Thyroid gland (tissue), 4 donors: ENCODE measurements around the gene POLE4. TPM values are rescaled to one million over a fixed set of nuclear protein-coding genes. Genes with fewer than 3 reads are reported as not detected.

Experiments used
- DNase-seq, 2 donors: peaks; one replicate each; pipeline ENCODE4 v3.0.0-alpha.2; 2019
- H3K27ac ChIP-seq, 3 donors: fragments of 200-600 bp; sonication (generic); 1 replicate in 2 of 3; 2 replicates in 1 of 3; pipeline ENCODE4 v1.5.1; 2016 to 2019; ENCODE audit warnings: mild to moderate bottlenecking in 1 of 3, moderate library complexity in 1 of 3
- H3K27me3 ChIP-seq: fragments of 200-600 bp; sonication (generic); one replicate; pipeline ENCODE4 v1.5.1; 2019
- H3K36me3 ChIP-seq, 2 donors: fragments of 200-600 bp; sonication (generic); one replicate each; pipeline ENCODE4 v1.5.1; 2016 to 2019
- H3K4me1 ChIP-seq, 2 donors: fragments of 200-600 bp; sonication (generic); one replicate each; pipeline ENCODE4 v1.5.1; 2017 to 2019
- H3K4me3 ChIP-seq, 3 donors: fragments of 200-600 bp; sonication (generic); replicated peaks in 1 of 3; 1 replicate in 2 of 3; 2 replicates in 1 of 3; pipeline ENCODE4 v1.5.1; 2016; ENCODE audit warnings: mild to moderate bottlenecking in 1 of 3
- H3K9me3 ChIP-seq: fragments of 200-600 bp; sonication (generic); one replicate; pipeline ENCODE4 v1.5.1; 2017
- CTCF ChIP-seq, 6 experiments: fragments of 200-600 bp in 3 of 6; fragments of 450-650 bp in 3 of 6; sonication (generic) in 3 of 6; IDR thresholded peaks; one replicate each; pipeline ENCODE4 v1.5.1; 2016 to 2019; ENCODE audit warnings: antibody characterized with exemption in 6 of 6, mild to moderate bottlenecking in 2 of 6, inconsistent platforms in 1 of 6, moderate library complexity in 1 of 6
- POLR2A ChIP-seq, 2 donors: fragments of 450-650 bp; IDR thresholded peaks; one replicate each; pipeline ENCODE4 v1.6.1; 2017; ENCODE audit warnings: antibody characterized with exemption in 2 of 2, mild to moderate bottlenecking in 2 of 2, moderate library complexity in 1 of 2
- WGBS, 2 donors: methylation state at CpG; one replicate each; pipeline ENCODE4 v1.1.5; 2017; 5-methylcytosine and 5-hydroxymethylcytosine counted together
- intact Hi-C: fragments of 100-400 bp; cut with DNase I; formaldehyde crosslinking; loops from one replicate; pipeline ENCODE4 v1.15.1; 2023
- total RNA-seq, 4 donors: library from RNA; depleted of rRNA; stranded (reverse); fragments of >200 nt; gene quantifications; one replicate each; pipeline ENCODE4 v1.2.3, GENCODE V29; 2016

POLE4 gene
- total RNA-seq, 4 donors from 2014 or later: 18.1 to 37.6 (median 26.6) TPM

DNA sequence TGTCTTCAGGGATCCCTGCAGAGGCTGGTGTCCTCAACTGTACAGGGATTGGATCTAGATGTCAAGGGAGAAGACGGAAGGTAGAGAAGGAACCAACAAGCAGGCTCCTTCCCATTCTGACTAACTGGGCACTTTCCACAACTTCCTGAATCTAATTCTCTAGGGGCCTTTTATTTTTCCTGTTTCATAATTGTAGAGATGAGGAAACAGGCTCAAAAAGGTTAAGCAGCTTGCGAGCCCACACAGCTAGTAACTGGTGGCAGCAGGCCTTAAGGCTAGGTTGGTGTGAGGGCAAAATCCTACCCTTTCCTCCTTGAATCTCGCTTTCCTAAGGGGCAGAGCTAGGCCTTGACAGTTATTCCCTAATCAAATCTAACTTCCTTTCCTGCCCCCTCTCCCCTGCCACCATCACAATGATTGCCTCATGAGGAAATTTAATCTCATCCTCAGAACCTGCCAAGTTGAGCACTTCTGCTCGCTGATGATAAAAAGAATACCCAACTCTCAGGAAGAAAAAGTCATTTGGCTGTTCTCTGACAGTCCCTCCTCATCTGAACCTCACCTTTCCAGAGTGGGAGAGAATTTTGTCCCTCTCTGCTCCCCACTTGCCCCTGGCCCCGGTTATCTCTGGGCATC lies 35.7 kb upstream of the POLE4 start:
- no peaks in the 10 kb centered on the region for H3K27me3 ChIP-seq
- H3K27ac ChIP-seq: no peak overlapping the region
- no peaks in the 10 kb centered on the region for H3K36me3 ChIP-seq
- intact Hi-C loops: loop anchor here (5.0 kb wide), 1 partner anchor 485 kb away; no protein-coding TSS in a partner anchor
- TF ChIP-seq CTCF (IDR thresholded peaks at IDR 0.05) (no peak), POLR2A (IDR thresholded peaks at IDR 0.05) (no peak)
- H3K4me3 ChIP-seq: no peak overlapping the region
- WGBS, 2 donors: 80 to 85% methylated on average over 5 of the region's 5 CpGs
- no peaks in the 10 kb centered on the region for H3K9me3 ChIP-seq
- peaks cover 0 to 17% of the 10 kb centered on the region in 2 donors for H3K4me1 ChIP-seq
- DNase-seq: no peak

DNA sequence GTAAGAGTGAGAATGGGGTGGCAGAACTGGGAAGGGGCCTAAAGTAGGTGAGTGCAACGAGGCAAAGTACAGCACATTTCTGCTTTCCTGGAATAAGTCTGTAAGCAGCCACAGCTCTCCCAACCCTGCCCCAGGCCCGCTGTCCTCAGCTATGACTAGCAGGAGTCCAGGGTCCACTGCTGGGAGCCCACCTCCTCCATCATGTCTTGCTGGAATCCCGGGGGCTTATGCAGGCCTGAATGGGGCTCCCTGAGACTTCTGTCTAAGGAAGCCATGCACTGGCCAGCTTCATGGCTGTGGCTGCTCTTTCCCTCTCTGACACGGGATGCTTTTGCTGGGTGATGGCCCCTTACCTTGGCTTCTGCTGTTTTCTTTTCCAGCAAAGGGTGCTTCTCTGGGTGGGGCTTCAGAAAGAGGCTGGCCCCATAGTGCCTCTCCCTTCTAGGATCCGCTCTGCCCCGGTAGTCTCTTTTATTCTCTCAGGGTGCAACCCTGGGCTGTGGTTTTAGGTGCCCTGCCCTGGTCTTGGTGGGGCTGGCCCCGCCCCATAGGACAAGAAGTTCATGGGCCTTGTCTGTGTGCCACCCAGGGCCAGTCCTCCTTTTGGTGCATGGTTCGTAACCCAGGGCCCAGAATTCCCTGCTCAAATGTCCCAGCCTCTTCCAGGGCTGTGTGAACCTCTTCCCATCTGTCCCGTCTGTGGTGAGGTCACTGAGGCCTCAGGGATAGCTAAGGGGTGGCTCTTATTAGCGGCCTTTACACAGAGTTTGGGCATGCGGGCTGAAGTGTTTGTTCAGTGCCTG lies 33.8 kb upstream of the POLE4 start:
- TF ChIP-seq POLR2A (IDR thresholded peaks at IDR 0.05): no peak
- no peak for TF ChIP-seq CTCF (IDR thresholded peaks at IDR 0.05)
- Histone ChIP-seq H3K27ac (no peak overlapping the region), H3K9me3 (no peaks in the 10 kb centered on the region), H3K4me1 (peaks cover 0 to 15% of the 10 kb centered on the region in 2 donors), H3K36me3 (no peaks in the 10 kb centered on the region), H3K4me3 (no peak overlapping the region), H3K27me3 (no peaks in the 10 kb centered on the region)
- intact Hi-C loops: loop anchor here (5.0 kb wide), 1 partner anchor 483 kb away; no protein-coding TSS in a partner anchor
- no peak for DNase-seq
- WGBS, 2 donors: 84 to 88% methylated on average over 11 of the region's 11 CpGs

DNA sequence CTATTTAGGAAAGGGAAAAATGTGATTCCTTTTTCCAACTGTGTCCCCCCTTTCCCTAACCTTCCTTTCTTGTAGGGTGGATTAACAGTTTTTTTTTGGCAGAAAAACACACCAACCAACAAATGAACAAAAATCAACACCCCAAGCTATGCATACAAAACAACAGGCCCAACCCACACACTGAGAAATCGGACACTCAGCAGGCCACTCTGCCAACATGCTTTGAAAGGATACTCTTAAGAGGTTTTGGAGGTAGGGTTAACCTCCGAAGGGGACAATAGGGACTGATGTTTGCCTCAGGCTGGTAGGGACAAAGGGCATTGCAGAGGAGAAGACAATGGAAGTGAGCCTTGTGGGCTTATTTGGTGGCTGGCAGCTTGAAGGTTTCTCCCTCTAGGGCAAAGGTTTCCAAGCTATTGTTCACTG lies 33.1 kb upstream of the POLE4 start:
- H3K9me3 ChIP-seq: no peaks in the 10 kb centered on the region
- H3K36me3 ChIP-seq: no peaks in the 10 kb centered on the region
- TF ChIP-seq POLR2A (IDR thresholded peaks at IDR 0.05) (no peak), CTCF (IDR thresholded peaks at IDR 0.05) (no peak)
- DNase-seq: no peak
- 26 to 36% methylated on average over 2 of the region's 2 CpGs for WGBS, 2 donors
- H3K27ac ChIP-seq: no peak overlapping the region
- H3K4me1 ChIP-seq: peaks cover 0 to 10% of the 10 kb centered on the region in 2 donors
- no peak overlapping the region for H3K4me3 ChIP-seq
- intact Hi-C loops: no loop called here
- no peaks in the 10 kb centered on the region for H3K27me3 ChIP-seq

GRCh38 chr2:74927621-74928020 lies 30.8 kb upstream of the POLE4 start:
- intact Hi-C loops: no loop called here
- Histone ChIP-seq H3K4me1 (peaks cover 0 to 10% of the 10 kb centered on the region in 2 donors), H3K9me3 (no peaks in the 10 kb centered on the region), H3K27me3 (no peaks in the 10 kb centered on the region), H3K4me3 (no peak overlapping the region), H3K27ac (no peak overlapping the region), H3K36me3 (no peaks in the 10 kb centered on the region)
- TF ChIP-seq POLR2A (IDR thresholded peaks at IDR 0.05): no peak
- TF ChIP-seq CTCF (IDR thresholded peaks at IDR 0.05): no peak
- 78 to 82% methylated on average over 5 of the region's 5 CpGs for WGBS, 2 donors
- DNase-seq: no peak
